ENCODE data around the gene SAMD3.
"Not testable (repeated sequence)": the region's sequence is repeated elsewhere in the genome, so short reads cannot be mapped to it uniquely, and the experiment has no call there.

SAMD3 gene

DNA sequence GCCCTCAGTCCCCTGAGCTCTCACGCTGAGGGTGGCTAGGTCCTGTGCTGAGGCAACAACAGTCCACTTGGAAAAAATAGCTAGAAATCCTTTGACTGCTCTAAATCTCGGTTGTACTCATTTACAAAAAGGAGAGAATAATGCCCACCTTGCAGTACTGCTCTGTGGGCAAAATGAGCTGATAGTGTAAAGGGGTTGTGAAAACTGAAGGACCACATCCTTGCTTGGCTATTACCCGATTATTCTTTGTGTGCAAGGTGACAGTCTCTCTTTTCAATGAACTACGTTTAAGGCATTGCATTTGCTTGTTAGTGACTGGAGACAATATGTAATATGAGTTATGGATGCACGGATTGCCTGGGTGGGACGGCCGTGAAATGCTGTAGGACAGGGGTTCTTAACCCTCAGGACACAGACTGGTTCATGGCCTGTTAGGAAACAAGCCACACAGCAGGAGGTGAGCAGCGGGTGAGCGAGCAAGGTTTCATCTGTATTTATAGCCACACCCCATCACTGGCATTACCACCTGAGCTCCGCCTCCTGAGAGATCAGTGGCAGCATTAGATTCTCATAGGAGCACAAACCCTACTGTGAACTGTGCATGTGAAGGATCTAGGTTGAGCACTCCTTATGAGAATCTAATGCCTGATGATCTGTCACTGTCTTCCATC, 14.6 kb downstream of the SAMD3 start:
- no peak for DNase-seq (ENCODE audit: low spot score)

DNA sequence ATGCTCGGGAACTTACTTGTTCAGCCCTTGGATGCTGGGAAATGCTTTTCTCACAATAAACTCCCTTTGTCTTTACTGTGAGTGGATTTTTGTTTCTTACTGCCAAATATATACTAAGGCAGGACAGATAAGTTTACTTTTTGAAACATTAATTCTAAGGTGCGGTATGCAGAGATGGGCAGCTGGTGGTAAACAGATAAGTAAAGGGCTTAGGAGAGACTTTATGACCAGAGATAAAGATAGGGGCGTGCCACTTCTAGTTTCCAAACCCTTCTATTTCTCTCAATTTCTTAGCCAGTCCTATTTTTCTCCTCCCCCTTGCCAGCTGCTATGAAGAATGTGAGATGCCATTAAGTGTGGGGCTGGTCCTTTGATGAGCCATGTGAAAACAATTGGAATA, 16.3 kb downstream of the SAMD3 start:
- DNase-seq (ENCODE audit: low spot score): no peak

DNA sequence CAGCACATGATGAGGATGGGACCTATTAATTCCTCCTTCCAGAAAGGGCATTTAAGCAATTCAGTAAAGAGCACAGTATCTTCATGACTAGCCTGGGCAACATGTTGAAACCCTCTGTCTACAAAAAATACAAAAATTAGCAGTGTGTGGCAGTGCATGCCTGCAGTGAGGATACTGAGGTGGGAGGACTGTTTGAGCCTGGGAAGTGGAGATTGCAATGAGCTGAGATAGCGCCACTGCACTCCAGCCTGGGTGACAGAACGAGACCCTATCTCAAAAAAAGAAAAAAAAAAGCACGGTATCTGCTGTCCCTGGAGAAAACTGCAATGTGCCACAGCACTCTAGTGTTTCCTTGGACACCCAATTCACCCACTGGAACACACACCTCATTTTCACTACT, 18.4 kb downstream of the SAMD3 start:
- DNase-seq (ENCODE audit: low spot score): no peak

GRCh38 chr6:130203370-130203769, 19.4 kb downstream of the SAMD3 start:
- DNase-seq (ENCODE audit: low spot score): no peak

GRCh38 chr6:130202782-130203181, 20.0 kb downstream of the SAMD3 start:
- DNase-seq (ENCODE audit: low spot score): no peak

- DNase-seq (ENCODE audit: low spot score): no peak
Measured at GRCh38 chr6:130200020-130200419, 22.7 kb downstream of the SAMD3 start.

GRCh38 chr6:130198483-130199035, 24.2 kb downstream of the SAMD3 start:
- no peak for DNase-seq (ENCODE audit: low spot score)

GRCh38 chr6:130197816-130198482, 24.8 kb downstream of the SAMD3 start:
- DNase-seq (ENCODE audit: low spot score): not testable (repeated sequence)

- not testable (repeated sequence) for DNase-seq (ENCODE audit: low spot score)
Measured at GRCh38 chr6:130194434-130194833, 28.3 kb downstream of the SAMD3 start.

GRCh38 chr6:130190701-130191690, 31.8 kb downstream of the SAMD3 start:
- DNase-seq (ENCODE audit: low spot score): no peak

DNA sequence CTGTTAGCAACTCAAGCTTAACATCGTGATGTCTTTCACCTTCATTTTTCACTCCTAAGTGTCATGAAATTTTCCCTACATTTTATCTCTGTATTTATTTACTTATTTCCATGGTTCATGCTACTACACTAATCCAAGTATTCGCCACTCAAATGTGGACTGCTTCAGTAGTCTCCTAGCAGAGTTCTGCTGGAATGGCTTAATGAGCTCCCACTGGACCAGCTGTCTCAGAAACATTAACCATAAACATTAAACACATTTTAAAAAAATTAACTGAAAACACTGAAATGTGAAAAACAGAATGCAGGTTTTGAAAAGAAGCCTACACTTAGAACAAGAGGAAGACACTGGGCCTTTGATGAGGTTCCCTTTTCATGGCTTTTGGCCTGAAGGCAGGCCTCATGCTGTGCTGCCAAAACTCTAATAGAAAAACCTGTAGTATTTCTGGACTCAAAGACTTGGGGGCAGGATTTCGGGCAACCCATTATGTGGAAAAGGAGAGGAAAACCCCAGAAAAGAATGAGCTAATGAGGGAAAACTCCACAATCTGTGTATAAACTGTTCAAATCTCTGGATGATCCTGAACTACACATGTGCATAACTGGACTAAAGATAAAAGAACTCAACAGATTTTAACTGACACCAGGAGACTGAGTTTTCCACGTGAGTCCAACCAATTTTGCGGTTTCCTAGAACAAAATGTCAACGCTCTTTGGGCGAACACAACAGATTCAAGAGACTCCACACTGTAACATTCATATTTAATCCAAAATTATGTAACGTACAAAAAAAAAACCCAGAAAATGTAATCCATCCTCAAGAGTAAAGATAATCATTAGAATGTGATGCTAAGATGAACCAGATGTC, 33.0 kb downstream of the SAMD3 start:
- DNase-seq (ENCODE audit: low spot score): no peak

- DNase-seq (ENCODE audit: low spot score): no peak
Measured at GRCh38 chr6:130188207-130188899, 34.4 kb downstream of the SAMD3 start.

GRCh38 chr6:130187335-130188206, 35.2 kb downstream of the SAMD3 start:
- peak; percentile 35 for DNase-seq (ENCODE audit: low spot score)

DNA sequence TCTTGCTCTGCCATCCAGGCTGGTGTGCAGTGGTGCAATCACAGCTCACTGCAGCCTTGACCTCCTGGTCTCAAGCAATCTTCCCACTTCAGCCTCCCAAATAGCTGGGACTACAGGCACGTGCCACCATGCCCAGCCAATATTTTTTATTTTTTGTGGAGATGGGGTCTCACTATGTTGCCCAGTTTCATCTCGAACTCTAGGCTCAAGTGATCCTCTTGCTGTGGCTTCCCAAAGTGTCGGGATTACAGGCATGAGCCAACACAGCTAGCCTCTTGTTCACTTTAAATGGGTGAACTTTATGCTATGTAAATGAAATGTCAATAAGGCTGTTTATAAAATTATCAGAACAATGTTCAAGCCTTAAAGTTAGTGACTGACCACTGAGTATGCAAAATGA, 37.1 kb downstream of the SAMD3 start:
- DNase-seq (ENCODE audit: low spot score): no peak

DNA sequence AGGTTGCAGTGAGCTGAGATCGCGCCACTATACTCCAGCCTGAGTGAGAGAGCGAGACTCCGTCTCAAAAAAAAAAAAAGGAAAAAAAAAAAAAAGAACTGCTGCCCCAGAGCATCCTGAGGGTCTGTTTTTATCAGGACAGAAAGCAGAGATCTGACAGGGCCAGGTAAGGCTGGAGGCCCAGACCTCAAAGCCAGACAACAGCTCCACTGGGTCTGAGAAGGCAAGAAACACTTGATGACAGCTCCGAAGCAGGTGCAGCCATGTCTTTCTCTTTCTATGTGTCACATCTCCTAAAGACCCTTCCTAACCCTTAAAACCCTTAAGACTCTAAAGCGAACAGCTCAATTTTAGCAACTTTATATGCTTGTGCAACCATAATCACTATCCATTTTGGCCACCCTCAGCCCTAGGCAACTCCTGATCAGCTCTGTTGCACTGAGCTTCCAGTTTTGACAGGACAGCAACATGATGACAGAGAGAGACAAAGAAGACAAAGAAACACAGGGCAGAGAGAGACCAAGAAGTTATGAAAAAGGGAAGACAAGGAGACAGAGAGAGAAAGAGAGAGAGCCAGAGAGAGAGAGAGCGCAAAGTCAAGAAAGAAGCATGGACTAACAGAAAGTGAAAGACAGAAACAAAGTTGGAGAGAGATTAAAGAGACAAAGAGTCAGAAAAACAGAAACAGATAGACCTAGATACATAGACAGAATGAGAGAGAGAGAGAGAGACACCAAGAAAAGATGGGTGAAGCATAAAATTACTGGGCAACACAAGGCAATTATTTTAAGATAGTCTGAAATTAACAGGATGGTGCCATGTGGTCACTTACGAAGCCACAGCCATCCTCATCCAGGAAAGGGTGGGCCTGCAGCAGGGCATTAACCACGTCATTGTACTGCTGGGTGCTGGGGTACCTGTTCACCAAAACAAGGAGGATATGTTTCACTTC, 39.2 kb downstream of the SAMD3 start:
- peak; percentile 42 for DNase-seq (ENCODE audit: low spot score)

GRCh38 chr6:130182466-130182865, 40.3 kb downstream of the SAMD3 start:
- DNase-seq (ENCODE audit: low spot score): no peak

GRCh38 chr6:130178692-130179091, 44.1 kb downstream of the SAMD3 start:
- no peak for DNase-seq (ENCODE audit: low spot score)

GRCh38 chr6:130176378-130176777, 46.4 kb downstream of the SAMD3 start:
- DNase-seq (ENCODE audit: low spot score): no peak

Data from activated CD4-positive, alpha-beta T cell treated with anti-CD3 and anti-CD28 coated beads, Interleukin-2, Interleukin-4, amounts not matched to agents 100 ng/mL and 50 ng/mL, durations not matched to agents 16 hours and 8 hours (primary cell).